Central memory CD4-positive, alpha-beta T cell (primary cell): ENCODE results near the gene HYDIN.
"Not testable (repeated sequence)": the region's sequence is repeated elsewhere in the genome, so short reads cannot be mapped to it uniquely, and the experiment has no call there.

Experiments used
- DNase-seq: peaks from one replicate; pipeline ENCODE4 v3.0.0; 2022

The HYDIN gene

DNA sequence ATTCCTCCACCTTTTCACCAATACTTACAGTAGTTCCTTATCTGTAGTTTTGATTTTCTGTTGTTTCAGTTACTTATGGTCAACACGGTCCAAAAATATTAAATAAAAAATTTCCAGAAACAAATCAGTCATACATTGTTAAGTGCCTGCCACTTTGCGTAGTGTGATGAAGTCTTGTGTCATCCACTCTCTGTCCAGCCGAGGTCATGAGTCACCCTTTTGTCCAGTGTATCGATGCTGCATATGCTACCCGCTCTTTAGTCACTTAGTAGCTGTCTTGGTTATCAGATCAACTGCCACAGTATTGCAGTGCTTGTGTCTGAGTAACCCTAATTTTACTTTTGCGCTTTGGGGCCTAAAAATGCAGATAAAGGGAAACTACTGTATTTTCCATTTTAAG is 146.9 kb downstream of the HYDIN start:
- not testable (repeated sequence) for DNase-seq

DNA sequence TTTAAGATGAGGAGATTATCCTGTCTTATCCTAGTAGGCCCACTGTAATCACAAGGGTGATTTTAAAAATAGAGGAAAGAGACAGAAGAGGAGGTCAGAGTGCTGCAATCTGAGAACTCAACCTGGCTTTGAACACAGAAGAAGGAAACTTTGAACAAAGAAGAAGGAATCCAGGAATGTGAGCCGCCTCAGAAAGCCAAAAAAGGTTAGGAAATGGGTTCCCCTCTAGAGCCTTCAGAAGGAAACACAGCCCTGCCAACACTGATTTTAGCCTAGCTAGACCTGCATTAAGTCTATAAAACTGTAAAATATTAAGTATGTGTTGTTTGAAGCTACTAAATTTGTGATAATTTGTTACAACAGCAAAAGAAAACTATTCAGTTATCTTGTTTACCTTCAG is 149.7 kb downstream of the HYDIN start:
- not testable (repeated sequence) for DNase-seq

DNA sequence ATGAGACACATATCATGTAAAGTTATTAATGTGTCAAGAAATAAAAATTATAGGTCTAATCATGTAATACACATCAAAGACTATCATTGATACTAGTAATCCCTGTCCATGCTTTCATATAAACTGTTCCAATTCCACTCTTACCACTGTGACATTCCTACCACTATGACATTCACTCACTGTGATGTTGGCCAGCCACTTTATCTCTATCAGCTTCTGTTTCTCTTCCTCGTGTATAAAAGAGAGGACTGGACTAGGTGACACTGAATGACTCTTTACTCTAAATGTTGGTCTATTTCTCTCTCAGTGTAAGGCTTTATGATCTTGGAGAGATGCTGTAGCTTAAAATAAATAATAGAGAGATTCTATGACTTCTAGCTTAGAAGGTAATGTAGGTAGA is 150.3 kb downstream of the HYDIN start:
- not testable (repeated sequence) for DNase-seq

DNA sequence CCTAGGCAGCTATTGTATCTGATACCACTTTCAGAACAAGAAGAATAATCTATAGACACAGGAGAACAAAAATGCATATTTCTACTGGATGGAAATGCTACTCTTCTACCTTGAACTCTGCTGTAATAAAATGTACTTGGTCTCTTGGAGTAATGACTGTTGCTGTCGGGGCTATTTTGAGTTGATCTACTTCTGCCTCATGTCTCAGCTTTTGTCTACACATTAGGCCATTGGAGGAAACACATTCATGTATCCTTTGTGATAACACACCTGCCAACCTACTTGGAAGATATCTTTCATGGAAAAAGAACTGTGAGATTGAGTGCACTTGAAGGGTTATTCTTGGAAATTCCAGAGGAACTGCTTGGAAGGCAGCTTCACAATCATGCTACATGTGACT is 159.9 kb downstream of the HYDIN start:
- DNase-seq = not testable (repeated sequence)

DNA sequence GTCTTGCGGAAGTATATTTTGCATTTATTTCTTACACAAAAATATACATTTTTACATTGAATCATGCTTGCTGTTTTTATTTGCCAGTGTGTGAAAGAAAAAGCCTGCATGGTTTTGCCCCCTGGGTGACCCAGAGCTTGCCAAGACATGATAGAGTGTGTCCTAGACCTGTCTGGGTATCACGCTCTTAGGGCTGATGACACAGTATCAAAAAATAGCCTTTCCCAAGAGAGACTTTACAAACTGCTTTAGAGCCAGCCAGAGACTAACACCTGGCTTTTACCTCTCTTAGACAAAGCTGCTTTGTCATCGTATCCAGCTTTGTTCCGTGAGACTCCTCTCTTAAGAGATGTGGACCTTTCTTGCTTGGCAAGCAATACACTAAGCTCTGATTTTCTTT is 160.7 kb downstream of the HYDIN start:
- not testable (repeated sequence) for DNase-seq

DNA sequence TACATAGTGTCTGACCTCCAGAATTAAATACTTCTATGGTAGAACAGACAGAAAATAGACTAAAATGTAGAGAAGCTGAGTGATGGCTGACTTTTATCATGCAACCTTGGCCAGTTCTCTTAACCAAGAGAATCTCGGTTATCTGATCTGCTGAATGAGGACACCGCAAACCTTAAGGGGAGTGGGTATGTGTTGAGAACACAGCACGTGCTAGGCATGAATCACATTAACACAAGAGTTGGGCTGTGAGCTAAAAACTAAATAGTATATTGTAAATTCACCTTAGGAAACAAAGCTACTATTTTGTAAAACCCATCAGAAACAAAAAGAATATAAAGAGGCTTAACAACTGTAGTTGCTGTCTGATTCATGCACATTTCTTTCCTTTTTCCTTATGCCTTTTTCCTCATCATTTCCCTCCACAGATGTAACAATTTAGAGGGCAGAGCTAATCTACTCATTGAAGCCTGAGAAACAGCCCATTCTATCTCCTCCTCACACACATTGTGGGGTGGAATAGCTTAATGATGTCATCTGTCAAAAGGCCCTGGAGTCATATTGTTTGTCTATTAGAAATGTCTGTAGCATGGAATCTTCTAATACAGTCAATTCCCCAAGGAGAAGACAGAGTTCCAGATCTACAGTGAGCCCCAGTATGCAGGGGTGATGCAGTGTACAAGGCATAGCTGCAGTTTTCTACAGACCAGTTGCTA is 176.5 kb downstream of the HYDIN start:
- not testable (repeated sequence) for DNase-seq

DNA sequence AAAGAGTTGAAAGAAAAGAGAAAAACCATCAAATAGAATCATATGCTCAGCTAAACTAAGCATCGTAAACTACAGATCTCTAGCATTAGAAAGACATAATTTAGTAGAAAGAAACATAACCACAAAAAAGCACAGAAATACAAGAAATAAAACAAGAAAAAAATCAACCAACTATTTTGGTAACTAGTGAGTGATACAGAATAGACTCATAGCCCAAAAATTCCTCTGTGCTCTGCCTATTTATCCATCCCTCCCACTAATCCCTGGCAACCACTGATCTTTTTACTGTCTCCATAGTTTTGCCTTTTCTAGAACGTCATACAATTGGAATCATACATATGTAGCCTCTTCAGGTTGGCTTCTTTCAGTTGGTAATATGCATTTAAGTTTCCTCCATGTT is 180.2 kb downstream of the HYDIN start:
- not testable (repeated sequence) for DNase-seq

DNA sequence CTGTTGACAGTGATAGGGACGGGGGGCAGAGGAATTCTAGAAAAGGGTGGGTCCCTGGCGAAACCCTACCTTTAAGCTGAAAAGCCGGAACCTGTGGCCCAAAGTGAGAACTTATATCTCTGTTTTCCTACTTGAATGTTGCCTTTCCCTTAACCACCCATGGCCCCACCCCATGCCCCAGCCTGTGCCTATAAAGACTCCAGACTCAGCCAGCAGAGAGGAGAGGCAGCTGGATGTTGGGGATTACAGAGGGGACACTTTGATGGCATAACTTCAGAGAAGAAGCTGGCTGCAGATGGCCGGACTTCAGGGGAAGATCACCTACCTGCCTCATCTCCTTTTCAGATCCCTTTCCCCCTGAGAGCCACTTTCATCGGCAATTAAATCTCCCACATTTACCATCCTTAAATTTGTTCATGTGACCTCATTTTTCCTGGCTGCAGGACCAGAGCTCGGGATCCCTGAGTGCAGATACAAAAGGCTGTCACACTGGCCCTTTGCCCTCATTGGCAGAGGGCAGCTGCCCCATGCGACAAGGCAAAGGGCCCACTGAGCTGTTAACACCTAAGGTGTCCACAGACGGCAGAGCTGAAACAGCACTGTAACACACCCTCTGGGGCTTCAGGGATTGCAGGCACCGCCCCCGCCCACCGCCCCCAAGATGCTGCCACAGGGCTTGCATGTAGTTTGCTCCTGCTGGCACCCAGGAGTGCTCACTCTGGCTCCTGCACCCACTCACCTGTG is 191.0 kb downstream of the HYDIN start:
- DNase-seq = not testable (repeated sequence)

DNA sequence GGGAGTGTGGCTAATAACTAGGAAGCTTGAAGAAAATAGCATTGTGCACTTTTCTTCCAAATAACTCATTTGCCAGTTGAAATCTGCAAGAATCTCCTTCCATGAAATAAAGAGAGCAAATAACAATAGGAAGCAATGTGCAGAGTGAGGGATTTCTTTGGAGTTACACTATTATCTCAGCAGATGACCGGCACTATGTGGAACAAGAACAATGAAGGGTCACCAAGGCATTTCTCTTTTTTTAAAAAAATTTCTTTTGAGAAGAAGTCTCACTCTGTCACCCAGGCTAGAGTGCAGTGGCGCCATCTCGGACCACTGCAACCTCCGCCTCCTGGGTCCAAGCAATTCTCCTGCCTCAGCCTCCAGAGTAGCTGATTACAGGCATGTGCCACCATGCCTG is 192.1 kb downstream of the HYDIN start:
- DNase-seq = not testable (repeated sequence)

DNA sequence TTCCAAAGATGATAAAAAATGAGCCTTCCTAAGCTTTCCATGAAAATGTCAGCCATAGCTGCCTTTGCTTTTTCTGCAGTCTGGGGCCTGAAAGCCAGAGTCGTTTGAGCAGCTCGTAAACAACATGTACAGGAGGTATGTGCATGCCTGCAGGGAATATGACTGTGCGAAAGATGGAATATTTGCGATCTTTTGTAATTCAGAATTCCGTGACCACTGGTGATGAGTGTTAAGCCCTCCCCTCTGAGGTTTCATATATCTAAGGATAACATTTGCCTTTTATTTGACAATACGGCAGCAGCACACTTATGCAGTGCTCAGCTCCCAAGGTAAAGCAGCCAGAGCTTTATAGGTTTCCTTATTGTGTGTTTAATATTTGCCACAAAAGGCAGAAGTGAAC is 192.5 kb downstream of the HYDIN start:
- not testable (repeated sequence) for DNase-seq

DNA sequence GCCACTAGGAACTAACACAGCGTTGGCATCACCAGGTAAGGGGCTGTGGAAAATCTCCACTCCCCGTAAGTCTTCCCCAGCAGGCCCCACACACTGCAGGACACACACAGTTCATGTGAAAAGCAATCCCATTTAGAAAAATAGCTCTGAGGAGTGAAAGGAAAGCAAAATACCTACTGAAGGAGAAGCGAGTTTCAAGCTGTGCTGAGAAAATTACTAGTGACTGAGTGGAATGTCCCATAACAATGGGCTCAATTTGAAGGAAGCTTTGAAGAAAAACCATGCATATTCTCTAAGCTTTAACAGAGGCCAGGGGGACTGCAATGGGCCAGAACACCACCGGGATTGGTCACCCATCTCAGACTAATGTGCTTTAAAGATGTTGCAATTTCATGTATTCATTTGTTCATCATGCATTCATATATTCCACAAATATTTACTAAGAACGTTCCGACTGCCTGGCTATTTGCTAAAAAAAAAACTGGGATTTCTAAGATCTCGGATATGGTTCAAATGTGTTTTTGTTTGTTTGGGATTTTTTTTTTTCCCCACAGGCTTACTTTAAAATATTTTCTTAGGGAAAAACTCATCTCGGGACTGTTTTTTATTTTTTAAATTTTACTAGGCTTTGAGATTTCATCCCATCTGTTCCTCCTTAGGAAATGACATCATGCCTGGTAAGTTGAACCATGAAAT is 202.3 kb downstream of the HYDIN start:
- DNase-seq = not testable (repeated sequence)

DNA sequence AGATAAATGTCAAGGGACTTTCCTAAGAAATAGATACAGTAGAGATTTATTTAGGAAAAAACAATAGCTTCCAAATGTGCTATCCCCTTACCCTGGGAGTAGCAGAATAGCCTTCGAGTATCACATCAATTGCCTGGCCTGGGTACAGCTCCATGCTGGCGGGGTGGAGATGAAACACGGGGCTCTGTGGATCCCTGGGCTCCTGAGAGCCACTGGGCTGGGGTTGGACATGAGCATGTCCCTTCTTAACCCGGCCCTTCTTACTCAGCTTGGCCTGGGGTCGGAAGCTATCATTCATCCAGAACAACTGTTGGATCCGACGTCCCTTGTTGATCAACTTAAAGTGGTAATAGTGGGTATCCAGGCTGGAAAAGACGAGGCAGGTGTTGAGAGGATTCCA is 203.0 kb downstream of the HYDIN start:
- not testable (repeated sequence) for DNase-seq

DNA sequence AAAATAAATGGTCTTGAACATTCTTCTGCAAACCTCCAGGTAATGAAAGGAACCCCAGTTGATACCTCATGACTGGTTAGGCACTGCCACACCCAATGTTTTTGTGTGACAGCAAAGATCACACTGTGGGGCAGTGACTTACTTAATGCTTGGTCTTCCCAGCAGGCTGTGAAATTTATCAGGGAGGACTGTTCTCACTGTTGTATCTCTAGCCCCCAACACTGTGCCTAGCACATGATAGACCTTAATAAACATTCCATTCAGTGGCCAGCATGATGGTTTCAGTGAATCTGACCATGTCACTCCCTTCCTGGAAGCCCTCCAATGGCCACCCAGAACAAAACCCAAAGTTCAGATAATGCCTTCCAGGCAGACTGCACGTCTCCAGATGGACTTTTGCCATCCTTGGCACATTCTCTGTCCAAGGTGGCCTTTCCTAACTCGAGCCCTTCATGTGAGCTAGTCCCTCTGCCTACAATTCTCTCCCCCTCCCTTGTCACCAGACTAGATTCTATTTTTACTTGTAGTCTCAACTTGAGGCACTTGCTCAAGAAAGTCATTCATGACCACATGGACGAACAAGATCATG is 206.6 kb downstream of the HYDIN start:
- not testable (repeated sequence) for DNase-seq

DNA sequence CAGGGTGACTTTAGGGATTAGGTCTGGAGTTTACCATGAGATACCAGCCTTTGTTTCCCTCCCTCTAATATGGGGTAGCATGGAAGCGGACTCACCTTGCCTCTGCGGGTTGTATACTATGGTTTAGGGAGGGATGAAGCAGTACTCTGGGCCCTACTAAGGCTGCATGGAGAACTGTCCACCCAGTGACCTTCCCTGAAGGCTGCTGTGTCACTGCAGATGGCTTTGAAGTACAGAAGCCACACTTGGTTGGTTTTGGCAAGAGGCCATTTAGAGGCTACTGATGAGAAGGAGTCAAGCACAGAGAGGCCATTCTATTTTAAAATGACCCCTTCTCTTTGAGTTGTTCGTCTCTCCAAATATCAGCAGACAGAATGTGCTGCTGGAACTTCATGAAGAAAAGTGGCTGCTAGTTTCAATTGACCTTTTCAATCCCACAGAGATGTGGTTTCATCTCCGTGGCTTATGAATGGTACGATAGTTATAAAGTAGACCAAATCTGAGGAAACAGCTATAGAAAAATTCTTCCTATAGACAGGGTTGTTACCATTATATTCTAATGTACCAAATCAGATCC is 208.5 kb downstream of the HYDIN start:
- not testable (repeated sequence) for DNase-seq

DNA sequence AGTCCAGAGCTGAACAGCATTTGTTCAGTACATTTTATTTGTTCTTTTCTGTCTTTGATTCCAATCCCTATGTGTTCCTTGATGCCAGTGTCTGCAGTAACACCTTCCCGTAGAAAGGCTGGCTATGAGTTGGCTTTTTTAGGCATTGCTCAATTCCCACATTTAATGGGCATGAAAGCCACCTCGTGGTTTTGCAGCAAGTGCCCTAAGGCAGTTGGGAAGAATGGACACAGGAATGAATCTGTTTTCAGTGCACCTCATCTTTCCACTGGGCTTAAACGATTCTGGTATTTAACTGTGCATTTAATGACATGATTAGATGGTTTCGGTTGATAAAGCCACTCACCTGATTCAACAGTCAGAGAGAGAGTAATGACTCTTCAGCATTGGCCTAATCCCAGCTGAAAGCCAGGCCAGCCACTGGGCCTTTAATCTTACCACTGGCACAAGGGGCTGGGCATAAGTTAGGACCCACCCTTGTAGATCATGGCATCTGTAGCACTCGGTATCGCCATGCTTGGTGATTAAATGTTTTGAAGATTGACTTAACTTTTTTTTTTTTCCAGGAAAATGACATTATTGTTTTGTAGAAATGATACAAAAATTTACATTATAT is 211.3 kb downstream of the HYDIN start:
- not testable (repeated sequence) for DNase-seq

DNA sequence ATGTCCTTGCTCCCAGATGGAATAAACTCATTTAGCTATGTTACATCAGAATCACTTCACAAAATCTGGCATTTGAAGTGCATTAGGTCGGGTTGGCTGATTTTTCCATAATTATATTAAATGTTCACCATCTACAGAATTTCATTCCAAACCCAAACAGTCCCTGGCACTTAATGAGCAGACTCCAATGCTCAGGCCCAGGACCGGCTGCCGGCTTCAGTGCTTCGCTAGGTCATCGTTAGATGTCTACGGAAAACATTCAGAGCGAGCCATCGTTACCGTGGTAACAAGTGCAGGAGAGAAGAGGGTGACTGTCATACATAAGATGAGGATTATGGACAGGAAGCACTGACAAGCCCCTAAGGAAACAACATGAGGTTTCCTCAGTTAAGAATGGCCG is 215.1 kb downstream of the HYDIN start:
- not testable (repeated sequence) for DNase-seq

DNA sequence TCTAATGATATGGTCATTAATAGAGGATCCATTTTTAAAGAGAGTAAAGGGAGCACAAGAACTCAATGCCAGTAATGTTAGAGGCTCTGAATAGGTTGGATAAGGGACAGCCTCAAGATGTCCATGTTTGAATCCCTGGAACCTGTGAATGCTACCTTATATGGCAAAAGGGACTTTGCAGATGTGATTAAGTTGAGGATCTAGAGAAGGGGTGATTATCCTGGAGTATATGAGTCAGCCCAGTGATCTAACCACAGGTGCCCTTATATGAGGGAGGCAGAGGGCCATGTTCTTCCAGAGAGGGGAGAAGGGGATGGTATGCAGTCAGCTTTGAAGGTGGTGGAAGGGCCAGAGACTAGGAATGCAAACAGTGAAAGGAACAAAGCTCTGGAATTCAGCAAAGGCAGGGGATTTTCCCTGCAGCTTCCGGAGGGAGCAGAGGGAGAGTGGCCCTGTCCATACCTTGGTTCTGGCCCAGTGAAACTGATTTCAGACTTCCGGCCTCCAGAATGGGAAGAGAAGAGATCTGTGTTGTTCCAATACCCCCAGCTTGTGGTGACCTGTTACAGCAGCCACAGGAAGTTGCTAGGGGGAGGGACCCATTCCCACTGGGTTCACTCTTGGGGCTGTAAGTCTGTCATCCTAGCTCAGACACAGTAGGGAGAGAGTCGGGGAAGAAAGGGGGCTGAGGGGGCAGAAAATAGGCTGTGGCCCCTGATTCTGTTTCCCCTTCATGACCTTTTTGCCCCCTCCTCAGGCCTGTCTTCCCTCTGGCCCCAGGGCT is 220.9 kb downstream of the HYDIN start:
- DNase-seq = not testable (repeated sequence)

DNA sequence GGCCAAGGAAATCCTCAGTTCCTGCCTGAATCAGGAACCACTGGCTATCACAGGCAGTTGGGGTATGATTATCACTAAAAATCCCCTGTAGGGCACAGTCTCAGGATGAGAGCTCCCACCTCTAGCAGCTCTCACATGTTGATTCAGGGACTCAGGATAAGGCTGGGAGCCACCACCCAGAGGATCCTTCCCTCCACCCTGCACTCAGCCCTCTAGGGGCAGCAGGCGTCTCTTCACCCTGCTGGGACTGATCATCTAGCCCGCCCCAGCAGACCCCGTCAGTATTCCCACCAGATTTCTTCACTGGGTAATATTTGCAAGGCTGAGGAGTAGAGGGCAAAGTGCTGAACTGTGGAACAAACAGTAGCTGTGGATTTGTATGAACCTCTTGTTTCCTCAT is 224.0 kb downstream of the HYDIN start:
- not testable (repeated sequence) for DNase-seq

DNA sequence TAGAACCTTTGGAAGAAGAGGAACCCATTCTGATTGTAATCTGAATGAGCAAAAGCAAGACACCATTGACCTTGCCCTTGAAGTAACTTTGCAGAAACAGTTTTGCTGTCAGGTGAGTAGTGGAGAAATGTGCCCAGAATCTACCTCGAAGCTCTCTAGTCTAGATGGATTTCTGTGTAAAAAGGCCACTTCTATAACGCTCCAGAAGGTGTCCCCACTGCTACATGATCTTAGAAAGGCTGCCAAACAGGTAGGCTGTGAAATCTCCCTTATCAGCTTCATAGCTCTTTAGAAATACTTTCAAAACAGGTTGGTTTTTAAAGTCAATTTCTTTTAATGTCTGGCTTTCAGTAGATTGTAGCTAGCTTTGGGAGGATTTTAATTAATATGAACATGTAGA is 230.8 kb downstream of the HYDIN start:
- DNase-seq = not testable (repeated sequence)

DNA sequence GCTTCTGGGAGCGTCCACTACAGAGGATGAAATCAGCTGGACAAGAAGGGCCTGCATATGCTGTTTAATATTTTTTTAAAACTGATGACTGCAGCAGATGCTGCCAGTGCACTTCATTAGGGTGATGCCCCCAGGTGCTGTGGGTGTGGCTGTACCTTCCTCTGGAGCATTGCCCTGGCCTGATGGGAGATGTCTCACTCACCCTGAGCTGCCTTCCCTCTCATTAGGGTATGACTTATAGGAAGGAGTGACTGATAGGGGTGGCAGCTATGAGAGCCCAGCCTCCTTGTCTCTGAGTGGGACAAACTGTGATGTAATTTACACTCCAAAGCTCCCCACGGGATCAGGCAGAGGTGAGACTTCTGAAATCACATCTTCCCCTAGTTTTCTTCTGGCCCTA is 234.7 kb downstream of the HYDIN start:
- DNase-seq = not testable (repeated sequence)

DNA sequence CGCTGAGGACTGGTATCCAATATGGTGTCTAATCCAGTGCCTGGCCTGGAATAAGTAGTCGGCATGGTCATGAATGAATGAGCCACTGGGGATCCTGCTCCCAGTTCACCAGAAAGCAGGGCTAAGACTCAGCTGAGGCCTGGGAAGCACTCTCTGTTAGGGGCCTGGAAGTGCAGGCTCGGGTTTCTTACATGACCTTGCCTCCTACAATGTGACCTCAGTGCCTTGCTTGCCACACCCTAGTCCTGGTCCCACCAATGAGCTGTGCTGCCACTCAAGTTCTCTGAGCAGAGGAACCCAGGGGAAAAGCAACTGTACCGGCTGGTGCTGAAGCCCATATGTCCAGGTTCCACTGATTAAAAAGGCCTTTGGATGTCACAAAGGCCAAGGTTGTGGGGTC is 238.0 kb downstream of the HYDIN start:
- not testable (repeated sequence) for DNase-seq
